GM21576 (cell line): ENCODE results near the gene MARCHF6.
"Not testable (repeated sequence)": the region's sequence is repeated elsewhere in the genome, so short reads cannot be mapped to it uniquely, and the experiment has no call there.

Experiments used
- ATAC-seq: cut with Tn5 transposase; IDR thresholded peaks from one replicate; pipeline ENCODE4 v1.9.1; 2021; ENCODE audit warnings: mild to moderate bottlenecking, moderate library complexity; ENCODE audit not compliant: unreplicated experiment

Gene MARCHF6

DNA sequence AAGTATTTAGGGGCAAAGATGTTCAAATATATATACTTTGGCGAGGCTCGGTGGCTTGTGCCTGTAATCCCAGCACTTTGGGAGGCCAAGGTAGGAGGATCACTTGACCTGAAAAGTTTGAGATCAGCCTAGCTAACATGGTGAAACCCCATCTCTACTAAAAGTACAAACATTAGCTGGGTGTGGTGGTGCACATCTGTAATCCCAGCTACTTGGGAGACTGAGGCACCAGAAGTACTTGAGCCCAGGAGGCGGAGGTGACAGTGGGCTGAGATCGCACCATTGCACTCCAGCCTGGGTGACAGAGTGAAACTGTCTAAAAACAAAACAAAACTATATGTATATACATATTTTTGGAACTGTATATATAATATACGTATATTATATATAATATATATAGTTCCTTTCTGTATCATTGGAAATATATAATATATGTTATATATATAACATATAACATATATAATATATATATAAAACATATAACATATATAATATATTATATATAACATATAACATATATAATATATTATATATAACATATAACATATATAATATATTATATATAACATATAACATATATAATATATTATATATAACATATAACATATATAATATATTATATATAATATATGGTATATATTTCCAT lies 8.9 kb upstream of the MARCHF6 start:
- ATAC-seq, result not testable (repeated sequence)

- ATAC-seq, result no peak
Observed at GRCh38 chr5:10348258-10348657, 5.2 kb upstream of the MARCHF6 start.

DNA sequence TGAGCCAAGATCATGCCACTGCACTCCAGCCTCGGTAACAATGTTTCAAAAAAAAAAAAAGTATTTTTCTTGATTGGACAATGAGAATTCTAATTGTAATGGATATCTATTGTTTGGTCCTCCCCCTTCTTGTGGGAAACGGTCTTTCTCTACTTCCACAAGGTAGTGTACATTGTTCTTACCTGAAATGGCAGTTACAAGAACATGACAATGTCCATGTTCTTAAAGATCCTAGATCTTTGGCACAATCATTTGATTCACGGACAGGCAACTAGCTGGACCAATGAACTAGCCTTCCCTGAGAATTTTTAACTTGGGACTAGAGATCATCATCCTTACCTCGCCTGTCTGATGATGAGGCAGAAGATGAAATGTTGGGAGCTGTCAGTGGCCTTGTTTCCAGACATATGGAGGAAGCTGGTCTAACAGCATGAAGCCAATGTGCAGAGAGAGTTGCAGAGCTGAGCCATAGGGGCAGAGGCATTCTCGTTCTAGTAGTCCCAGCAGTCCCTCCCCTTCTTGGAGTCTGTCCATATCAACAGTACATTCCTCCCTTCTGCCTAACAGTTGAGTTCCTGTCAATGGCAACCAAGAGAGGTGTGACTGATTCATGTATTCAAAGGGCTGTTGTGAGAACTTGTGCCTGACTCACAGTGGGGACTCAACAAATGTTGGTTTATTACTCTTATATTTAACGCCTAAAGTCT lies 2.1 kb upstream of the MARCHF6 start:
- ATAC-seq, result no peak

DNA sequence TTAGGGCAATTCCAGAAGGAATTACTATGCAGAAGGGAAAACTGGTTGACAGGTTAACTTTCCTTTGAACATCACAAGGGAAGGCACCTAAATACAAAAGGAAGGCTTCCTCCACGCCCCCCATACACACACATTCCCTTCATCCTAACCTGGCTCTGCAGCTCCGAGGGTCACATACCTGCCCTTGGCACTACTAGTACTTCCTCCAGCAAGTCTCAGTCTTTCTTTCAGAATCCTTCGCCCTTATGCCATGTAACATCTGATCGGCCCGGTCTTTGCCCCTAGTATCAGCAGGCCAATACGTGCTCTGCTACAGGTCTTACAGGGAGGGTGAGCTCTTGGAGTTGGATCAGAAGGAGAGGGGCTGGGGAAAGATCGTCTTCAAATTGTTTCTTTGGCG lies 1.6 kb upstream of the MARCHF6 start:
- no peak for ATAC-seq

DNA sequence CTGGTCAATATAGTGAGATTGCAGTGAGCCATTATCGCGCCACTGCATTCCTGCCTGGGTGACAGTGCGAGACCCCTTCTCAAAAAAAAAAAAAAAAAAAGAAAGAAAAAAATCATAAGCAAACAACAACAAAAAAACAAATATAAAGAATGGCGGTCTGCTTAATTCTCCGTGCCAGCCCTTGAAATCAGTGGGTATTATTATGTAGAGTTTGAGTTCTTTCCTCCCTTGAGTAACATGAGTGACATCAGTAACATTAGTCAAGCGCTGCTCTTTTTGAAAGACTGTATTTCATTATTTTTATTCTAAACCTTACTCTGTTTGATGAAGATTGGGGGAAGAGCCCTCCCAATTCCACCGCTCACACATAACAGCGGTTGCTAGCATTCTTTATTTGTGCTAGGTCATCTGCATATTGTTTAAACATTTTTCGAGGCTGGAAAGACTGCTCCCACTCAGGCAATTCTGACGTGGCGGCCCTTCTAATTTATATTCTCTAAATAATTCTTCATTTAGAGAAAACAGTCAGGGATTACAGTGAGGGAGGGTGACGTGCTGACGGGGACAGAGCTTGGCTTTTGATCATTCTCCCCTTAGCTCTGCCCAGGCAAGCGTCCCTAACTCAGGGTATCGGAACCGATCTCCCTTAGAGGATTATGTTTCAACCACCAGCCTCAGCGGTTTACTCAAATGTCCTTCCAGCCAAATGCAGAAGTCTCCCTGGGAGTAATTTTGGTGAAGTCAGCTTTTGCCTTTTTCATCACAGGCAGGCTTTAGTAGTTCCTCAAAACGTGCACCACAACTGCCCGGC lies 860 bp upstream of the MARCHF6 start:
- ATAC-seq, result peak; percentile 2

DNA sequence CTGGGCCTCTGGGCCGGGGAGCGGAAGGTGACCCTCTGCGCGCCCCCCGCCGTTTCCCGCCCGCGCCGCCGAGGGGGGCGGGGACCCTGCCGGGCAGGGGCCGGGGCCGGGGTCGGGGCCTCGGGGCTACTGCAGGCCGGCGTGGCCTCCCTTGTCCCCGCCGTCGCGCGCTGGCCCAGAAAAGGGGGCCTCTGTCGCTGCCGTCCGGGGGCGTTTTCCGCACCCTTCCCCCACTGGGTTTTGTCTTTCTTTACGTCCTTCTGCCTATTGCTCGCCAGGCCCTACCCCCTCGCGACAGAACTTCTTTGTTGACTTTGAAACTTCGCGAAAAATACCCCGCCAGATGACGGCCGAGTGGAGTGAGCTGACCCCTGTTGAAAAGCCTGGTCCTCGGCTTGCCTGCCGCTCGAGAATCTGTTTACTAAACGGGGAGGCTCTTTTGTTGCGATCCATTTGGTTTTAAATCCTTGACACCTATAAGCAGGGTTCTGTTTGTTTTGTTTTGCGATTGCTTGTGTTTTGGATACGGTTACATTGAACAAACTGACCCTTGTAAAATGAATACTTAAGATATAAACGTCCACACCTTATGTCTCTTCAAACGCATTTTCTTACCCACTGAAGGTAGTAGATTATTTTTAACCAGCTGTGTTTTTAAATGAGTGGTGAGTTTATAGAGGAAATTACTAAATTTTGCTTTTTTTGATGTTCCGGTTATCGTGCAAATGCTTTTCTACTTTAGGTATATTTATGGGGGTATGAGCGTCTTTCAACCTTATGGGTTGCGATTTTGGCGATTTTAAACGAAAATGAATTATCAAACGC lies 765 bp downstream of the MARCHF6 start:
- ATAC-seq, result peak; percentile 21

GRCh38 chr5:10355071-10355889 lies 1.8 kb downstream of the MARCHF6 start:
- no peak for ATAC-seq

GRCh38 chr5:10358999-10359398 lies 5.5 kb downstream of the MARCHF6 start:
- no peak for ATAC-seq

- no peak for ATAC-seq
Observed at GRCh38 chr5:10360686-10361085, 7.2 kb downstream of the MARCHF6 start.

DNA sequence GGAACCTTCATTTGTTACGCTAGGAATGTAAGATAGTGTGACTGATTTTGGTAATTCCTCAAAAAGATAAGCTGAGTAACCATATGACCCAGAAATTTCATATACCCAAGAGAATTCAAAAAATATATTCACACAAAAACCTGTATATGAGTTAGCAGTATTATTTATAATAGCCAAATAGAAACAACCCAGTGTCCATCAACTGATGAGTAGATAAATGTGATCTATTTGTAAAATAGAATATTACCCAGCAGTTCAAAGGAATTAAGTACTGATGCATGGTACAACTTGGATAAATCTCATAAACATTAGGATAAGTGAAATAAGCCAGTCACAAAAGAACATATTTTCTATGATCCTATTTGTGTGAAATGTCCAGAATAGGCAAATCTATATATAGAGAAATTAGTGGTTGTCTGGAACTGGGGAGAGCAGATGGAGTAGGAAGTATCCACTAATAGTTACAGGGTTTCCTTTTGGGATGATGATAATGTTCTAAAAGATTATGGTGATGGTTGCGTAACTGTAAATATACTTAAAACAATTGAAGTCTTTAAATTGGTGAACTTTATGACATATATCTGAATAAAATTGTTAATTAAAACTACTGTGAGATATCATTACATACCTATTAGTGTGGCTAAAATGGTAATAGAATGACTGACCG lies 10.2 kb downstream of the MARCHF6 start:
- ATAC-seq, result no peak

GRCh38 chr5:10364186-10364689 lies 10.7 kb downstream of the MARCHF6 start:
- ATAC-seq, result no peak

- ATAC-seq, result no peak
Observed at GRCh38 chr5:10365782-10366181, 12.3 kb downstream of the MARCHF6 start.

DNA sequence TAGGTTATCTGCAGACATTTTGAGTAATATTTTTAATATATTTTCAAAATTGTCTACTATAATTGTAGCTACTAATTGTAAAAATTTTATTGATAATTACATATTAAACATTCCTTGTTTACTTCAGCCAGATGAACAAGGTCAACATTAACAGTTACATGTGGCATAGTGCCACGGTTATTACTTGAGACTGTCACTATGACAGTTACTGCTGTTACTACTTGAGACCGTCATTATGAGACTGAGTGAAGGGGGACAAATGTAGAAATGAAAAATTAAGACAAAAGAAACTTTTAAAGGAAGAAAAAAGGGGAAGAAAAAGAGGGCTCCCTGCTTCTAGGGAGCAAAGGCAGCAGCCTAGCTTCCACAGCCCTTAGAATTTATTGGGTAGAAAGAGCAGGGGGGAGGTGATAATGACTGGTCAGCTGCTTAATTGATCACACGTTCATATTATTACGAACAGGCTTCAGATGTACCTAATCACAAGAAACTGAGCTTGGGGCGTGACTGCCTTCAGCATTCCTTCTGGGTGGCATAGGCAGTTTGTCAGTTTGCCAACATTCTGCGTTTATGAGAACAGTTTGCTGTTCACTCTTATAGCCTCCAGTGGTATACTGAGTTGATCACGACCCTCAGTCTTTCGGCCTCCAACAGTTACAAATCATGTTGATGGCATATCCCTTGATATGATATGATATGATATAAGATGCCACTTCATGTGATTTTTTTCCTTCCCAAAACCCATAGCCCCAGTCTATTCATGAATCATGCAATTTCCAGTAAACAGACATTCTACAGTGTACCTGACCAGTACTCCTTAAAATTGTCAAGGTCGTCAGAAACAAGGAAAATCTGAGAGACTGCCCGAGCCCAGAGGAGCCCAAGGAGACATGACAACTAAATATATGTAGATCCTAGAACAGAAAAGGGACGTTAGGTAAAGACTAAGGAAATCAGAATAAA lies 13.1 kb downstream of the MARCHF6 start:
- ATAC-seq, result no peak

DNA sequence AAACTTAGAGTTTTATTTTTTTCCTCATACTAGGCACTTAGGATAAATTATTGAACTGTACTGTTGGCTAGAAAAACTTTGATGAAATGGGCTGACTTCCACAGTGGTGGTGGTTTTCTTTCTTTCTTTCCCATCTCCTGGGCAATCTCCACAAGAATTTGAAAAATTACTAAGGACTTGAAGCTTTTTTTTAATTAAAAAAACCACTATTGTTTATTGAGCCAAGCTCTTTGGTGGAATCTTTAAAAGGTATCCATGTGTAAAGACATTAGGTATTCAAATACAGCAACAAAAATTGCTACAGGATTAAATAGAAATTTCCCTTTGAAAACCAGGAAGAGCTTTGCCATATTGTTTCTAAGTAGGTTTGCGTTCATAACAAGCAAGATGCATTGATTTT lies 14.1 kb downstream of the MARCHF6 start:
- ATAC-seq, result no peak

DNA sequence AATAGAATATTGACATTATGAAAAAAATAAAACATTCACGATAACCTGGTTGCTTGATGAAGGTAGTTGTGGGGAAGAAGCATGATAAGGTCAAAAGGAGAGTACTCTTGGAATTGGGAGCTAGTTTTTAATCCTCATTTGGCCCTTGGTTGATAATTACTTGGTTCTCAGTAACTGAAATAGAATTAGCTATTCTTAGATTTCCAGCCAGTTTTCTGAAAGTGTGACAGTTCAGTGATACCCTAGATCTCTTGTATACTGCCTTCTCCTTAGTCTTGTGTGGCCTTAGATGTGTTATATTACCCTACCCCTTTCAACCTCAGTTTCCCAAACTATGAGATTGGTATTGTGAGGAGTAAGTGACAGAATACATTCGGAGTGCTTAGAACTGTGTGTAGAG lies 17.4 kb downstream of the MARCHF6 start:
- ATAC-seq, result no peak

GRCh38 chr5:10371369-10371768 lies 17.9 kb downstream of the MARCHF6 start:
- not testable (repeated sequence) for ATAC-seq

DNA sequence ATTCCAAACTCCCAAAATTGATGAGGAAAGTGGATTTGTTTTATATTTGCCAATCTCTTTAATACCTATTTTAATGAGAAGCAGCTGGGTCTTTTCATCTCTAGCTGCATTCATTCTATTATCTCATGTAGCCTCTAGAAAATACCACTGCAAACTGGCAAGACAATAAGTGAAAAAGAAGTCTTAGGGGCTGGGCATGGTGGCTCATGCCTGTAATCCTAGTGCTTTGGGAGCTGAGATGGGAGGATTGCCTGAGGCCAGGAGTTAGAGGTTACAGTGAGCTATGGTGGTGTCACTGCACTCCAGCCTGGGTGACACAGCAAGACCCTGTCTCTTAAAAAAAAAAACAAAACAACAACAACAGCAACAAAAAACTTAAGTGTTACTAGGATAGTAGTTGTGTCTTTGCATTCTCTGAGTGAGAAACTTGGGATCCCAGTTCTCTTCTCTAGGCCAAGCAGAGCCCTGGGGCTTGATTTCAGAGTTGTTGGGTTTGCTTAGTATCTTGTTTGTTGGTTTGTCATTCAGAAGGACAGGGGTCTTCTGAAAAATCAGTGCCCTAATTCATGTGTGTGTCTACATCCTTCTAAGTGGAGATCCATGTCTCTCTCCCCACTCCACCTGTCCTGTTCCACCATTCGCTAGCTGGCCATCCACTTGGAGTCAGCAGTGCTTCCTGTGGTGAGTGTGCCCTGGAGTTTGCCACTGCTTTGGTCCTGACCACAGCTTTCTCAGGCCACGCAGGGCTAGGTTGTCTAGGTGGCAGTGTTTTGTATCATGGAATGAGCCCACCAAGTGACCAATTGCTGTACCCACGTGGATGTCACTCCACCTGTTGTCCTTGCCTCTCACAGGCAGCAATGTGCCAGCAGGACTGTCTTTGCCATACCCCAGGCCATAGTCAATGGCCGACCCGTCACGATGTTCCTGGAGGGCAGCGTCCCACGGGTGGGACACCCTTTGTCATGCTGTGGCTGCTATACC lies 19.5 kb downstream of the MARCHF6 start:
- no peak for ATAC-seq
